Loucy (cell line): Measurements from ENCODE around the gene OS9.

Experiments used
- CTCF ChIP-seq: fragments of 200-600 bp; sonication (generic); conservative IDR thresholded peaks from 2 replicates; pipeline ENCODE4 v1.5.1; 2014; ENCODE audit warnings: mild to moderate bottlenecking, antibody characterized with exemption, low read length
- EZH2phosphoT487 ChIP-seq: fragments of 200-600 bp; IDR thresholded peaks from 2 replicates; pipeline ENCODE4 v1.6.1; 2018; ENCODE audit warnings: antibody characterized with exemption, mild to moderate bottlenecking, moderate library complexity, borderline replicate concordance

DNA sequence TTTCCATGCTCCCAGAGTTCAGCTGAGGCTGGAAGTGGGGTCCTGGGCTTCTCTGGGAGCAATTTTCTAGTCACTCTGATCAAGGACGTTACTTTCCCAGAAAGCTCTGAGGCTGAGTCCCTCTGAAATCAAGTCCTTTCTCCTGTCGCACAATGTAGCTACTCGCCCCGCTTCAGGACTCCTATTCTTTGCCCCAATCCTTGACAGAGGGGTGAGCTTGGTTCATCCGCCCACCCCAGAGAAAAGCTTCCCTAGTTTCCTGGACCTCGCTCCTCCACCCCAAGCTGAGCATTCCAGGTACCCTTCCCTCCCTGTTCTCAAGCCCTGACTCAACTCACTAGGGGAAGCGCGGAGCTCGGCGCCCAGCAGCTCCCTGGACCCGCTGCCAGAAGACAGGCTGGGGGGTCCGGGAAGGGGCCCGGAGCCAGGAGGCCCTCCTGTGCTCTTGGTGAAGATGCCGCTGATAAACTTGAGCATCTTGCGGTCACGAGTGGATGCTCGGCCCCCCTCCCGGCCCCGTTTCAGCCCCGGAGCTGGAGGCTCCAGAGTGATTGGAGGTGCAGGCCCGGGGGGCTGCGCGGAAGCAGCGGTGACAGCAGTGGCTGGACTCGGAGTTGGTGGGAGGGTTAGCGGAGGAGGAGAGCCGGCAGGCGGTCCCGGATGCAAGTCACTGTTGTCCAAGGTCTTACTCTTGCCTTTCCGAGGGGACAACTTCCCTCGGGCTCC is 43.0 kb downstream of the OS9 start:
- TF ChIP-seq CTCF (no peak), EZH2phosphoT487 (no peak)
